ENCODE data around the gene GPR146.

DNA sequence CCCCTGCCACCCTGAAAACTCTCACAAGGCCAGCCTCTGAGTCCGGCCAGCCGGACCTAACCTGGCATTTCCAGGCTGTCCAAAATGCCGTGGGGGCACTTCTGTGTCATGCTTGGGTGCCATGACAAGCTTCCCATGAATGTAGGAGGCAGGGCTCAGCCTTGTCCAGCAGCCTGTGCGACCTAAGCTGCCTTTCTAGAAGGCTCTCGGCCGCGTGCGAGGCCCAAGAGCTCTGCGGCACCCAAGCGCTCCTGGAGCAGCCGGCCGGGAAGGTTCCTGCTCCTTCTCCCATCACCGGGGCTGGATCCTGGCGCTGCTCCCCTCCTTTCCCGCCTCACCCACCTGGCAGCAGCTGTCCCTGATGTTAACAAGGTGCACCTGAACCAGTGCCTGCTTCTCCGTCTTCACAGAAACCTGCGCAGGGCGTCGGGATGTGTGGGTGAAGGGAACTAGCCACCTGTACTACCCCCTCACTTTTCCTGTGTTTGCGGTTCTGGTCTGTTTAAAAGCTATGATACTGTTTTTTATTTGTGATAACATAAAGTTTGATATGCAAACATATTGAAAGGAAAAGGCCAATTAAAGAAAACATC, 49.7 kb downstream of the GPR146 start:
- TF ChIP-seq, protein P1, sequence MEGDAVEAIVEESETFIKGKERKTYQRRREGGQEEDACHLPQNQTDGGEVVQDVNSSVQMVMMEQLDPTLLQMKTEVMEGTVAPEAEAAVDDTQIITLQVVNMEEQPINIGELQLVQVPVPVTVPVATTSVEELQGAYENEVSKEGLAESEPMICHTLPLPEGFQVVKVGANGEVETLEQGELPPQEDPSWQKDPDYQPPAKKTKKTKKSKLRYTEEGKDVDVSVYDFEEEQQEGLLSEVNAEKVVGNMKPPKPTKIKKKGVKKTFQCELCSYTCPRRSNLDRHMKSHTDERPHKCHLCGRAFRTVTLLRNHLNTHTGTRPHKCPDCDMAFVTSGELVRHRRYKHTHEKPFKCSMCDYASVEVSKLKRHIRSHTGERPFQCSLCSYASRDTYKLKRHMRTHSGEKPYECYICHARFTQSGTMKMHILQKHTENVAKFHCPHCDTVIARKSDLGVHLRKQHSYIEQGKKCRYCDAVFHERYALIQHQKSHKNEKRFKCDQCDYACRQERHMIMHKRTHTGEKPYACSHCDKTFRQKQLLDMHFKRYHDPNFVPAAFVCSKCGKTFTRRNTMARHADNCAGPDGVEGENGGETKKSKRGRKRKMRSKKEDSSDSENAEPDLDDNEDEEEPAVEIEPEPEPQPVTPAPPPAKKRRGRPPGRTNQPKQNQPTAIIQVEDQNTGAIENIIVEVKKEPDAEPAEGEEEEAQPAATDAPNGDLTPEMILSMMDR (IDR thresholded peaks at IDR 0.05), result no peak
- peak in 1 of 2 donors; percentile 37 for TF ChIP-seq POLR2A (IDR thresholded peaks at IDR 0.05)

Measured in thyroid gland (tissue), 4 donors.